ENCODE data around the gene IPMK.

Gene IPMK

GRCh38 chr10:58267713-58268453 lies at the start of gene IPMK:
Gene IPMK (minus strand): TSS chr10:58267894. CDS start chr10:58267611, 283 bp downstream.
- no peak for TF ChIP-seq CTCF (conservative IDR thresholded peaks at IDR 0.05; ENCODE audit: low read depth, low read length)
- H3K4me3 ChIP-seq (ENCODE audit: low read depth, low read length): peak within 1 kb of the TSS; percentile 84
- peak; percentile 90 for DNase-seq (ENCODE audit: low read depth)

- H3K4me3 ChIP-seq (ENCODE audit: low read depth, low read length): no peak overlapping the region
- DNase-seq (ENCODE audit: low read depth): no peak
- TF ChIP-seq CTCF (conservative IDR thresholded peaks at IDR 0.05; ENCODE audit: low read depth, low read length): no peak
Observed at GRCh38 chr10:58316874-58317273, 49.2 kb upstream of the IPMK start.

GRCh38 chr10:58311026-58311425 lies 43.3 kb upstream of the IPMK start:
- TF ChIP-seq CTCF (conservative IDR thresholded peaks at IDR 0.05; ENCODE audit: low read depth, low read length): no peak
- no peak for DNase-seq (ENCODE audit: low read depth)
- no peak overlapping the region for H3K4me3 ChIP-seq (ENCODE audit: low read depth, low read length)

GRCh38 chr10:58307676-58308075 lies 40.0 kb upstream of the IPMK start:
- TF ChIP-seq CTCF (conservative IDR thresholded peaks at IDR 0.05; ENCODE audit: low read depth, low read length): no peak
- no peak overlapping the region for H3K4me3 ChIP-seq (ENCODE audit: low read depth, low read length)
- no peak for DNase-seq (ENCODE audit: low read depth)

- DNase-seq (ENCODE audit: low read depth): no peak
- no peak overlapping the region for H3K4me3 ChIP-seq (ENCODE audit: low read depth, low read length)
- TF ChIP-seq CTCF (conservative IDR thresholded peaks at IDR 0.05; ENCODE audit: low read depth, low read length): no peak
Observed at GRCh38 chr10:58305821-58306220, 38.1 kb upstream of the IPMK start.

- no peak for TF ChIP-seq CTCF (conservative IDR thresholded peaks at IDR 0.05; ENCODE audit: low read depth, low read length)
Observed at GRCh38 chr10:58304099-58304633, 36.5 kb upstream of the IPMK start.

GRCh38 chr10:58302254-58302653 lies 34.6 kb upstream of the IPMK start:
- TF ChIP-seq CTCF (conservative IDR thresholded peaks at IDR 0.05; ENCODE audit: low read depth, low read length): no peak
- no peak for DNase-seq (ENCODE audit: low read depth)
- H3K4me3 ChIP-seq (ENCODE audit: low read depth, low read length): no peak overlapping the region

More at GRCh38 chr10:58304099-58304633, 36.5 kb upstream of the IPMK start:
- no peak for DNase-seq (ENCODE audit: low read depth)
- H3K4me3 ChIP-seq (ENCODE audit: low read depth, low read length): no peak overlapping the region

Data from choroid plexus epithelial cell (primary cell).